ENCODE data around the gene CYP27A1. TPM values are rescaled to one million over a fixed set of nuclear protein-coding genes. Genes with fewer than 3 reads are reported as not detected.
A peak's percentile ranks its signal among the peaks of the same experiment; 100 is the strongest.

The CYP27A1 gene
- total RNA-seq (2014; rRNA removed; shearing (Covaris generic)), result 0.15 TPM in 1 of 2 replicates, not detected in the other
- total RNA-seq (2022), result 0.23 TPM in 1 of 2 replicates, not detected in the other
- Bru-seq, nascent RNA, result percentile 21 among the genes with signal in this experiment
- BruChase-seq, experiment 1, labeled RNA remaining after a 6-hour chase, result percentile 26 among the genes with signal in this experiment
- BruChase-seq, experiment 2, labeled RNA remaining after a 2-hour chase, result percentile 28 among the genes with signal in this experiment
- long read RNA-seq, result 0 reads

- no peaks in the 10 kb centered on the region for H4K20me1 ChIP-seq (ENCODE audit: insufficient read depth, low read length)
- no peaks in the 10 kb centered on the region for H3K9me3 ChIP-seq (ENCODE audit: low read length)
- TF ChIP-seq CTCF (conservative IDR thresholded peaks at IDR 0.05; ENCODE audit: low read length) (no peak), EZH2phosphoT487 (IDR thresholded peaks at IDR 0.05; ENCODE audit: borderline replicate concordance, low read depth, low read length) (no peak)
- intact Hi-C loops (cut with micrococcal nuclease; ENCODE audit: unreplicated experiment), result no loop called here
- no peak for DNase-seq (ENCODE audit: low spot score)
- H3K27ac ChIP-seq (ENCODE audit: low read depth, low read length, poor library complexity, severe bottlenecking), result no peak within 1 kb of the TSS
- POLR2A ChIA-PET, result interaction anchor here (0.5 kb wide), 1 partner anchor 301 kb away, joined by 3 read pairs; no protein-coding TSS in a partner anchor
- H3K4me3 ChIP-seq (ENCODE audit: low read depth, low read length, poor library complexity, severe bottlenecking), result no peak within 1 kb of the TSS
- H3K4me1 ChIP-seq (ENCODE audit: insufficient read depth, low read length, poor library complexity, severe bottlenecking), result no peaks in the 10 kb centered on the region
- CTCF ChIA-PET (ENCODE audit: unreplicated experiment), result interaction anchor here (0.6 kb wide), 1 partner anchor 71 kb away, joined by 3 read pairs; no protein-coding TSS in a partner anchor
- H3K9me2 ChIP-seq (ENCODE audit: insufficient read depth, low read length), result no peaks in the 10 kb centered on the region
- H3K4me2 ChIP-seq (ENCODE audit: low read length), result no peak within 1 kb of the TSS
- no peak within 1 kb of the TSS for H2AFZ ChIP-seq (ENCODE audit: low read length)
- no peaks in the 10 kb centered on the region for H3K79me2 ChIP-seq (ENCODE audit: insufficient read depth, low read depth, low read length)
- H3K36me3 ChIP-seq (ENCODE audit: insufficient read depth, low read length), result no peaks in the 10 kb centered on the region
- no TSS peak for BruUV-seq (replicated peaks)
Observed at GRCh38 chr2:218781691-218782527, at the start of gene CYP27A1. Gene CYP27A1, plus strand, starts transcription at chr2:218782147. Its CDS starts 36 bp downstream, at chr2:218782183.

- Histone ChIP-seq H3K27ac (ENCODE audit: low read depth, low read length, poor library complexity, severe bottlenecking) (no peak overlapping the region), H3K79me2 (ENCODE audit: insufficient read depth, low read depth, low read length) (peaks cover 14% of the 10 kb centered on the region; the same call in 1 of the 2 replicates), H3K36me3 (ENCODE audit: insufficient read depth, low read length) (peaks cover 70% of the 10 kb centered on the region), H3K4me1 (ENCODE audit: insufficient read depth, low read length, poor library complexity, severe bottlenecking) (no peaks in the 10 kb centered on the region), H4K20me1 (ENCODE audit: insufficient read depth, low read length) (no peaks in the 10 kb centered on the region), H3K4me2 (ENCODE audit: low read length) (no peak overlapping the region), H3K4me3 (ENCODE audit: low read depth, low read length, poor library complexity, severe bottlenecking) (no peak overlapping the region), H3K9me3 (ENCODE audit: low read length) (0 out of 2 replicates have a peak, but pooled peaks cover 1% of the 10 kb centered on the region), H3K9me2 (ENCODE audit: insufficient read depth, low read length) (no peaks in the 10 kb centered on the region), H2AFZ (ENCODE audit: low read length) (no peak overlapping the region)
- intact Hi-C loops (cut with micrococcal nuclease; ENCODE audit: unreplicated experiment), result no loop called here
- TF ChIP-seq CTCF (conservative IDR thresholded peaks at IDR 0.05; ENCODE audit: low read length) (no peak), EZH2phosphoT487 (IDR thresholded peaks at IDR 0.05; ENCODE audit: borderline replicate concordance, low read depth, low read length) (no peak)
- ChIA-PET POLR2A (interaction anchor here (0.6 kb wide), 2 partner anchors 21 to 527 kb away, joined by 3 read pairs; no protein-coding TSS in a partner anchor), CTCF (ENCODE audit: unreplicated experiment) (no interaction called here)
- no peak for DNase-seq (ENCODE audit: low spot score)
- no TSS peak for BruUV-seq (replicated peaks)
Observed at GRCh38 chr2:218732761-218733158, 49.2 kb upstream of the CYP27A1 start.
